Endothelial cell of umbilical vein (primary cell): Measurements from ENCODE around the gene UBAC1. TPM values are rescaled to one million over a fixed set of nuclear protein-coding genes. Genes with fewer than 3 reads are reported as not detected.

Experiments used
- BruUV-seq: library from RNA; stranded (reverse); fragments of 400-500 nt; replicated peaks from 2 replicates; lab custom pipeline; 2021; lab: Mats Ljungman, UMichigan
- CTCF ChIA-PET: fragments of 300-600, 350-600 bp; sonication (Branson Sonifier 250); formaldehyde crosslinking; loops from one replicate; lab custom pipeline; 2021; ENCODE audit warnings: antibody characterized with exemption, inconsistent platforms; lab: Charles Lee
- POLR2A ChIA-PET: fragments of 300-600, 350-600 bp; sonication (Branson Sonifier 250); formaldehyde crosslinking; loops from one replicate; lab custom pipeline; 2021; ENCODE audit warnings: antibody characterized with exemption, inconsistent platforms; lab: Charles Lee
- DNase-seq: peaks from one replicate; pipeline ENCODE4 v3.0.0-alpha.2; 2011; ENCODE audit warnings: low read depth, low spot score
- FAIRE-seq: peaks from 2 replicates; lab custom pipeline; 2011; peaks lifted over from hg19 to GRCh38; lab: Jason Lieb, UNC
- H2AFZ ChIP-seq: 2 replicates; pipeline ENCODE4 v1.6.0; 2012; ENCODE audit warnings: low read depth, low read length, control low read depth, inconsistent platforms
- H3K27ac ChIP-seq: 2 replicates; pipeline ENCODE4 v1.5.1; 2011; ENCODE audit warnings: low read depth, mild to moderate bottlenecking, control low read depth, low read length, moderate library complexity; ENCODE audit not compliant: insufficient read depth
- H3K27me3 ChIP-seq, 2 experiments: 2 replicates each; pipeline versions ENCODE4 v1.6.0 to v1.6.1; 2011; ENCODE audit warnings: low read length in 2 of 2, mixed read lengths in 1 of 2; ENCODE audit not compliant: control insufficient read depth in 2 of 2, insufficient read depth in 2 of 2
- H3K36me3 ChIP-seq, 2 experiments: 2 replicates in 1 of 2; 3 replicates in 1 of 2; pipeline ENCODE4 v1.5.1; 2011; ENCODE audit warnings: low read length in 2 of 2, mild to moderate bottlenecking in 1 of 2, moderate library complexity in 1 of 2; ENCODE audit not compliant: control insufficient read depth in 2 of 2, insufficient read depth in 2 of 2; ENCODE audit errors: extremely low read depth in 1 of 2
- H3K4me1 ChIP-seq: 3 replicates; pipeline ENCODE4 v1.5.1; 2011; ENCODE audit warnings: mild to moderate bottlenecking, low read length; ENCODE audit not compliant: control insufficient read depth, insufficient read depth; ENCODE audit errors: extremely low read depth
- H3K4me2 ChIP-seq: 2 replicates; pipeline ENCODE4 v1.6.1; 2011; ENCODE audit warnings: low read length, control low read depth, mixed read lengths; ENCODE audit not compliant: insufficient read depth
- H3K4me3 ChIP-seq, 3 experiments: fragments of 200-600 bp in 1 of 3; sonication (generic), shearing (Covaris generic) in 1 of 3; replicated peaks in 1 of 3; 2 replicates each; pipeline ENCODE4 v1.5.1; 2011 to 2016; ENCODE audit warnings: control low read depth in 3 of 3, low read length in 3 of 3, mild to moderate bottlenecking in 2 of 3, inconsistent platforms in 1 of 3, low read depth in 1 of 3, moderate library complexity in 1 of 3; ENCODE audit not compliant: insufficient read depth in 1 of 3
- H3K79me2 ChIP-seq: 2 replicates; pipeline ENCODE4 v1.6.0; 2012; ENCODE audit warnings: low read length, inconsistent platforms; ENCODE audit not compliant: control insufficient read depth, insufficient read depth
- H3K9ac ChIP-seq: replicated peaks from 2 replicates; pipeline ENCODE3; 2011; ENCODE audit warnings: low read length, control low read depth; ENCODE audit not compliant: insufficient read depth; ENCODE audit errors: extremely low read depth
- H3K9me1 ChIP-seq: replicated peaks from 3 replicates; pipeline ENCODE4 v1.6.0; 2011; ENCODE audit warnings: mild to moderate bottlenecking, low read length; ENCODE audit not compliant: control insufficient read depth, insufficient read depth; ENCODE audit errors: extremely low read depth
- H3K9me3 ChIP-seq: replicated peaks from 2 replicates; pipeline ENCODE4 v1.5.1; 2012; ENCODE audit warnings: low read length, inconsistent platforms; ENCODE audit not compliant: control insufficient read depth, insufficient read depth
- H4K20me1 ChIP-seq: replicated peaks from 2 replicates; pipeline ENCODE3; 2011; ENCODE audit warnings: mild to moderate bottlenecking, low read length; ENCODE audit not compliant: control insufficient read depth, insufficient read depth; ENCODE audit errors: extremely low read depth
- EZH2 ChIP-seq: IDR thresholded peaks from 2 replicates; pipeline ENCODE4 v1.6.1; 2012; ENCODE audit warnings: borderline replicate concordance, low read depth, mild to moderate bottlenecking, moderate library complexity, low read length, inconsistent platforms; ENCODE audit not compliant: severe bottlenecking
- FOS ChIP-seq: IDR thresholded peaks from 2 replicates; pipeline ENCODE4 v1.6.1; 2011; ENCODE audit warnings: mild to moderate bottlenecking, low read length, moderate library complexity, borderline replicate concordance; ENCODE audit not compliant: insufficient read depth
- GATA2 ChIP-seq: IDR thresholded peaks from 2 replicates; pipeline ENCODE4 v1.7.0; 2011; ENCODE audit warnings: low read depth, mild to moderate bottlenecking, moderate library complexity, mixed read lengths, low read length; ENCODE audit not compliant: insufficient read length, insufficient read depth
- JUN ChIP-seq: IDR thresholded peaks from 2 replicates; pipeline ENCODE4 v1.6.1; 2011; ENCODE audit warnings: borderline replicate concordance, low read depth; ENCODE audit not compliant: insufficient read length, insufficient read depth
- MAX ChIP-seq: IDR thresholded peaks from 2 replicates; pipeline ENCODE4 v1.6.1; 2011; ENCODE audit not compliant: insufficient read depth, insufficient read length
- MYC ChIP-seq: IDR thresholded peaks from one replicate; pipeline ENCODE4 v1.6.1; 2011; ENCODE audit warnings: mild to moderate bottlenecking, low read depth, low read length
- POLR2A ChIP-seq: IDR thresholded peaks from 2 replicates; pipeline ENCODE4 v1.6.1; 2012; ENCODE audit warnings: low read depth, mild to moderate bottlenecking, control low read depth, low read length
- POLR2AphosphoS5 ChIP-seq: IDR thresholded peaks from 2 replicates; pipeline ENCODE4 v1.6.1; 2012; ENCODE audit warnings: low read depth, mild to moderate bottlenecking, control low read depth, low read length, moderate library complexity; ENCODE audit not compliant: insufficient read depth
- dilution Hi-C: fragments of 300-500 bp; cut with MboI; formaldehyde crosslinking; loops from one replicate; pipeline ENCODE4 v1.15.0; 2019; ENCODE audit warnings: low sequenced_read_pairs; ENCODE audit not compliant: extremely low pct_ligation_motif_present
- intact Hi-C: fragments of 100-400 bp; cut with micrococcal nuclease; formaldehyde crosslinking; loops from one replicate; pipeline ENCODE4 v1.10.0; 2022
- polyA plus RNA-seq, 4 experiments: library from polyadenylated mRNA; depleted of rRNA in 3 of 4; stranded (reverse) in 3 of 4; unstranded in 1 of 4; fragments of >200 nt; gene quantifications; 2 replicates each; pipeline versions ENCODE4 v1.2.1 to v1.2.3, GENCODE V29; 2011 to 2012; ENCODE audit warnings: missing spikeins in 1 of 4
- total RNA-seq: library from RNA; stranded (reverse); gene quantifications from 2 replicates; pipeline ENCODE4 v1.2.3, GENCODE V29; 2021
- TF ChIP-seq, protein P1 (sequence below), 2 donors: IDR thresholded peaks; 1 replicate in 1 of 2; 2 replicates in 1 of 2; pipeline ENCODE4 v1.5.1; 2011; ENCODE audit warnings: low read length in 2 of 2, mild to moderate bottlenecking in 2 of 2, moderate library complexity in 2 of 2, control low read depth in 1 of 2, inconsistent platforms in 1 of 2, low read depth in 1 of 2; ENCODE audit not compliant: insufficient read depth in 1 of 2; ENCODE audit errors: extremely low read depth in 1 of 2

UBAC1 gene
- total and polyA plus RNA-seq, 2 donors (not counting 3 experiments of a cell fraction or from before 2014, with no cell fraction given) = 39.5 to 56.7 TPM

DNA sequence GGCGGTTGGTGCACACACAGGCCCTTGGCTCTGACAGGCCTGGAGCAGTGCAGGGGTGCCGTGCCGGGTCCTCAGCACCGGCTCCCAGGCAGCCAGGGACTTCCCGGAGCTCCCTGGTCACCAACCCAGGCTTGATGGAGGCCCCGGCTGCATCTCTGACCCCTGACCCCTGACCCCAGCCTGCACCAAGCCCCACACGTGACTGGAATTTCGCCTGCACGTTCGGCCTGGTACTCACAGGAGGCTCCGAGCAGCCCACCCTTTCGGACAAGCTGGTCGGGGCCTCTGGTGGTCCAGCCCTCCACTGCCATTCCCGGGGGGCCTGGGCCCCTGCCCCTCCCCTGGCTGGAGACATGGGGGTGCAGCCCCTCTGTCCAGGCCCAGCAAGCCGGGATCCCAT lies 25.4 kb upstream of the UBAC1 start:
- no peaks in the 10 kb centered on the region for H3K27me3 ChIP-seq
- intact Hi-C loops = no loop called here
- H3K9me1 ChIP-seq = no peaks in the 10 kb centered on the region
- H3K27ac ChIP-seq = no peak overlapping the region
- H3K4me3 ChIP-seq = no peak overlapping the region
- H3K4me2 ChIP-seq = no peak overlapping the region
- TF ChIP-seq MAX (no peak), POLR2A (no peak), POLR2AphosphoS5 (no peak), JUN (no peak), MYC (no peak), EZH2 (no peak), FOS (no peak), GATA2 (no peak)
- TF ChIP-seq, protein P1, sequence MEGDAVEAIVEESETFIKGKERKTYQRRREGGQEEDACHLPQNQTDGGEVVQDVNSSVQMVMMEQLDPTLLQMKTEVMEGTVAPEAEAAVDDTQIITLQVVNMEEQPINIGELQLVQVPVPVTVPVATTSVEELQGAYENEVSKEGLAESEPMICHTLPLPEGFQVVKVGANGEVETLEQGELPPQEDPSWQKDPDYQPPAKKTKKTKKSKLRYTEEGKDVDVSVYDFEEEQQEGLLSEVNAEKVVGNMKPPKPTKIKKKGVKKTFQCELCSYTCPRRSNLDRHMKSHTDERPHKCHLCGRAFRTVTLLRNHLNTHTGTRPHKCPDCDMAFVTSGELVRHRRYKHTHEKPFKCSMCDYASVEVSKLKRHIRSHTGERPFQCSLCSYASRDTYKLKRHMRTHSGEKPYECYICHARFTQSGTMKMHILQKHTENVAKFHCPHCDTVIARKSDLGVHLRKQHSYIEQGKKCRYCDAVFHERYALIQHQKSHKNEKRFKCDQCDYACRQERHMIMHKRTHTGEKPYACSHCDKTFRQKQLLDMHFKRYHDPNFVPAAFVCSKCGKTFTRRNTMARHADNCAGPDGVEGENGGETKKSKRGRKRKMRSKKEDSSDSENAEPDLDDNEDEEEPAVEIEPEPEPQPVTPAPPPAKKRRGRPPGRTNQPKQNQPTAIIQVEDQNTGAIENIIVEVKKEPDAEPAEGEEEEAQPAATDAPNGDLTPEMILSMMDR (IDR thresholded peaks at IDR 0.05; ENCODE audit: extremely low read depth in 1 of 2, insufficient read depth in 1 of 2, low read depth in 1 of 2, low read length in 2 of 2) = no peak
- no TSS peak for BruUV-seq
- POLR2A ChIA-PET = no interaction called here
- dilution Hi-C loops = no loop called here
- no peaks in the 10 kb centered on the region for H4K20me1 ChIP-seq
- H3K4me1 ChIP-seq = peaks cover 5% of the 10 kb centered on the region
- no peak overlapping the region for H3K9ac ChIP-seq
- no peak for DNase-seq
- no peaks in the 10 kb centered on the region for H3K9me3 ChIP-seq
- no peaks in the 10 kb centered on the region for H3K36me3 ChIP-seq
- no peak for FAIRE-seq
- no peak overlapping the region for H2AFZ ChIP-seq
- H3K79me2 ChIP-seq = no peaks in the 10 kb centered on the region
- CTCF ChIA-PET = interaction anchor here (1.1 to 1.4 kb wide), 2 partner anchors 103 to 136 kb away, joined by 3 read pairs; no protein-coding TSS in a partner anchor
